ENCODE data around the gene KCNJ15. TPM values are rescaled to one million over a fixed set of nuclear protein-coding genes. Genes with fewer than 3 reads are reported as not detected.
"Not testable (repeated sequence)": the region's sequence is repeated elsewhere in the genome, so short reads cannot be mapped to it uniquely, and the experiment has no call there.

The KCNJ15 gene
- total RNA-seq, 1 donor from 2014 or later: 0.13 TPM

DNA sequence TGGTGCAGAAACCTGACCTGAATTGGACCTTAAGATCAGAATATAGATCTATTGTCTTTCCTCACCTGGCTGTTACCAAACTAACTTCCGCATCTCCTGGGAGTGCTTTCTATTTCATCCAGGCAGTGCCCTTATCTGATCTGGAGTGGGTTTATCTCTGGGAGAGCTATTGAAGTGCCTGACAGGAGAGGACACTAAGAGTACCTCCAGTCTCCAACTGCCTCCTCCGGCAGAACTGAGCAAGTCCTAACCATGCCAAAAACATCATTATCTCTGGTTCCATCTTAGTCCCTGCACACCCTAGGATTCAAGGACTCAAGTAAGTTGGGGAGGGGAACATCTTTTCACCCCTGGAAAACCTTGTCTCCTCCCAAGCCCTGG, 12.4 kb upstream of the KCNJ15 start:
- DNase-seq (ENCODE audit: low read depth, low spot score): no peak

DNA sequence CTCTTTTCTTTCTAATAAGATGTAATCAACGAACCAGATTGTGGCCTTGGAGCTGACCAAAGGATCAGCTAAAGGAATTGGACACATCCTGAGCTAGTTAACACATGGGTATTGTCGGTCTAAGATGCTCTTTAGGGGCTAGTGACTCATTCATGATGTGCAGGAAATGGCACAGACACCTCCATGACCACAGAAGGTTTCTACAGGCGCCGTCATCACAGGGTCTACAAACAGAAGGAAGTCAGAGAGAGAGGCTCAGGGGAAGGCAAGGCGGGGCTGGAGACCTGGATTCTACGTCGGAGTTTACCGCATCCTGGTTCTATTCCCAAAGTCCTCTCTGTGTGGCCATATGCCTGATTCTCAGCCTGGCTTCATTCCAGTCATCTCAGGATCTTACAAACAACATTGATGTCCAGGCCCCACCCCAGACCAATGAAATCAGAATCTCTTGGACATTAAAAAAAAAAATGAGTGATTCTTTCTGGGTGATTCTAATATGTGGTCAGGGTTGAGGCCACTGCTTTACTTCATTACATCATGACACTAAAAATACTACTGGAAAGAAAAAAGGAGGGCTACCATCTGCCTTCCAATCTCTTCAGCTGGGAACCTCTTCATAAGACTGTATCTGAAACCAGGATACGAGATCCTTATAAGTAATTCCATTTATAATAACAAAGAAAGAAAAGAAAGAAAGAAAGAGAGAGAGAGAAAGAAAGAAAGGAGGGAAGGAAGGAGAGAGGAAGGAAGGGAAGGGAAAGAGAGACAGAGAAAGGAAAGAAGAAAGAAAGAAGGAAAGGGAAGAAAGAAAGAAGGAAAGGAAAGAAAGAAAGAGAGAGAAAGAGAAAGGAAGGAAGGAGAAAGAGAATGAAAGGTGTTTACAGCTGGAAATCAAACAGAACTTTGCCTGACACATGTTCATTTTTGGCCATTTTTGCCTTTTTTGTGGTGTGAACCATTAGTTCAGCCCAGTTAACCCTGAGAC, 11.6 kb upstream of the KCNJ15 start:
- DNase-seq (ENCODE audit: low read depth, low spot score): no peak

DNA sequence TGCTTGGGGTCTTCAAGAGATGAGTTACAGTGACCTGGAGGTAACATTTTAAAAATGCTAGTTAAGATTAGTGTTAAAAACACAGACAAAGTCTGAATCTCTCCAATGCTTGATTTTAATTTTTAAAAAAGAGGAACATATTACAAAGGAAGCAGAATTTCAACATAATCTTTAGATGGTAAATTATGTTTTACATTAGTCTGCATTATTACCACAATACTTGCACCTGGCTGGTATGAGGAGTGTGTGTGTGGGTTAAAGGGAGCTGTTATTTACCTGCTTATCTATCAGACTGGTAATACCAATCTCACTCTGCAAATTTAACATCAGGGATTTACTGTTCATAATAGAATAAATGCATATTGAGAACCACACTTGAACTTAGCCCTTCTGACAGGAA, 10.3 kb upstream of the KCNJ15 start:
- DNase-seq (ENCODE audit: low read depth, low spot score): no peak

DNA sequence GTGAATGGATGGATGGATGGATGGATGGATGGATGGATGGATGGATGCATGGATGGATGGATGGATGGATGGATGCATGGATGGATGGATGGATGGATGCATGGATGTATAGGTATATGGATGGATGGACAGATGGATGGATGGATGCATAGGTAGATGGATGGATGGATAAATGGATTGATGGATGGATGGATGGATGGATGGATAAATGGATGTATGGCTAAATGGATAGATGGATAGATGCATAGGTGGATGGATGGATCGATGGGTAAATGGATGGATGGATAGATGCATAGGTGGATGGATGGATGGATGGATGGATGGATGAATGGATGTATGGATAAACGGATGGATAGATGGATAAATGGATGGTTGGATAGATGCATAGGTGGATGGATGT, 9.7 kb upstream of the KCNJ15 start:
- not testable (repeated sequence) for DNase-seq (ENCODE audit: low read depth, low spot score)

DNA sequence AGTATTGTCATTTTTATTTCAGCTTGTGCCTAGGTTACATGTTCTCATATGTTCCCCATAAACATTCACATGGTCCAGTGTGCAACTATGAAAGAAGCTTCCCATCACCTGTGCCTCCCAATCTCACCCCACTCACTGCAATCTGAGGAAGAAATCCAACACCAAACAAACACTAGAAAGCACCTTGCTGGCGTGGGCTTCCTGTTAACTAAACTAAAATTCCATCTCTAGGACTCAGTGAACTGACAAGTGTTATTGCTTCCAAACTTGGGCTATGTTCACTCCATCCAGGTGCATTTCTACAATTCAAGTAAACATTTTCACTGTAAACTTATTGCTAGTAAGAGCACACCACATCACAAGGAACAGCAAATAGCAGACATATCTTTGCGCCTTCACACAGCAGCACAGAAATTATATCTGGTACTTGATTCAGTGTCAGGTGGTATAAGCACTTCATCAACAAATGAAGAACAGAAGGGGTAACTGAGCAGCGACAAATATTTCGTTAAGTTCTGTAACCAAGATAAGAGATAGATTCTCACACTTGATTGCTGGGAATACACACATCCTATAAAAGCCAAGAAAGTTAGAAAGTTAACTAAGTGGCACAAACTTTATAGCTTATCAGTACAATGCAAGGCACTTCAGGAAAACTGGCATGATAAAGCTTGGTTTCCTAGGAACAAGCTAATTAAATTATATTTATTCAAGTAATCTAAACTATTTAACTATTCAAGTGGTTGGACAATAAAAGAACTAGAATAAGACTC, 8.9 kb upstream of the KCNJ15 start:
- DNase-seq (ENCODE audit: low read depth, low spot score): no peak

DNA sequence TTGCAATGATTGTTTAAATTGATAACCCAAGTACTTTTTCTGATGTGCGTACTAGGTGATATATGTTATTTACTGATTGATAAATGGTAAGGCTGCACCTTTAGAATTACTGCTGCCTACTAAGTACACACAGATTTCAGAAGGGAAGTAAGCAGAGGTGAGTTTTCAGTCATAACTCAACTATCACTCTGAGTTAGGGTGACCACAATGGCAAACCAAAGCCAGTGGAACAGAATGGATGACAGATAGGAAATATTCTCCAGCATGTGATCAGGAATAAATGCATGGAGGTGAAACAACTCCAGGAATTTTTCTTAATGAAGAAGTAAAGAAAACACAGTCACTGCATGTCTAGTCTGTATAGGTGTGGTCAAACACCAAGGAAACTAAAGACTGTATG, 7.5 kb upstream of the KCNJ15 start:
- DNase-seq (ENCODE audit: low read depth, low spot score): no peak

DNA sequence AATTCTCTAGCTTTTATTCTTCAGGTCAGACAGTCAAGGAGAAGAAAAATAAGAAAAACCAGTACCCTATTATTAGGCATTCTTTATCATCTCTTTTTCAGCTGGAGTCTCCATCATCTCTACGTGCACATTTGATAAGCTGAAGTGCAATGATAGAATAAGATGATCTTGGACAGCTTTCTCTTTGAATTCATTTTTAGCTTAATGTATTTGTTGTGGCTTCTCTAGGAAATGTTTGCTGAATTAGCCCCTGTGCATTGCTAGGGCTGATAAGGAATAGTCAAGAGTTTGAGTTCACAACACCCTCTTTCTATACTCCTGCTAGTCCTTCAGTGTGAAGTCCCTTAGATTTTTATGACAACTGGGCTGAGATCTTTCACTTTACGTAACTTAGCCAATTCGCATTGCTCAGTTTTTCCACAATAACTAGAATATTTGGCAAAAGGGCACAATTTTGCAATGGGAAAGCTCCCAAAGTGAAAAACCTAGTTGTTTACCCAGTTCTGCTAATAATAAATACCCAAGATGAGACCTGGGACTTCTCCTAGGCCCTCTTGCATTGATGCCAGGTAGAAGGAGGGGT, 7.0 kb upstream of the KCNJ15 start:
- no peak for DNase-seq (ENCODE audit: low read depth, low spot score)

DNA sequence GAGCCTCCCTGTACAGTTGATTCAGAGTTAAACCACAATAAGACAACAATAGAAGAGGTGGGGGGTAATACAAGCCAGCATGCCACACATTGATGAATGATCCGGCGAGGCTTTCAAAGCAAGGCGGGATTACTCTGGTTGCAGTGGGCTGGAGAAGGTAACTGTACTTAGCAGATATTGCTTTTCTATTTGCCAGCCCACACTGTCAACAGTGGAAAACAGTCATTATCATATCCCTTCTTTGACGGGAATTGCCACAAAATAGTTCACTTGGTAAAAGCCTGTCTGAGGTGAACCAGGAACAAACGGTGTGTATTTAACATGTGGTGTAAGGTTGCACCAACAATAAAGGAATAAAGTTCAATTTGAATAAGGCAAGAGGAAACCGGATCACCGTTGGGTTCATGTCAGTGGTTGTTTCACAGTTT, 5.8 kb upstream of the KCNJ15 start:
- no peak for DNase-seq (ENCODE audit: low read depth, low spot score)

DNA sequence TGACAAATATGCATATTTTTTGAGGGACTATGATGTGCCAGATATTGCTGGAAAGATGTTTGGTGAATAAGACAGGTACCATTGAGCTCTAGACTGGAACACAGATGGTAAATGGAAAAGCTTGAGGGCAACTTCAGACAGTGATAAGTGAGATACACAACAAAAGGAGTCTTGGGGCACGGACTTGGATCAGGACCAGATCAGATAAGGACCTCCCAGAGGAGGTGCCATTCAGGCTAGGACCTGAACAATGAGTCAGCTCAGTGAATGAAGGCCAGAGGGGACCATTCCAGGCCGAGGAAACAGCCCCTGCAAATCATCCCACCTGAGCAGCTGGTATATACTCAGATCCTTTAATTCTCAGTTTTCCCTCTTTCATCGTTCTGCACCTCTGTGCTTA, 1.8 kb upstream of the KCNJ15 start:
- no peak for DNase-seq (ENCODE audit: low read depth, low spot score)

DNA sequence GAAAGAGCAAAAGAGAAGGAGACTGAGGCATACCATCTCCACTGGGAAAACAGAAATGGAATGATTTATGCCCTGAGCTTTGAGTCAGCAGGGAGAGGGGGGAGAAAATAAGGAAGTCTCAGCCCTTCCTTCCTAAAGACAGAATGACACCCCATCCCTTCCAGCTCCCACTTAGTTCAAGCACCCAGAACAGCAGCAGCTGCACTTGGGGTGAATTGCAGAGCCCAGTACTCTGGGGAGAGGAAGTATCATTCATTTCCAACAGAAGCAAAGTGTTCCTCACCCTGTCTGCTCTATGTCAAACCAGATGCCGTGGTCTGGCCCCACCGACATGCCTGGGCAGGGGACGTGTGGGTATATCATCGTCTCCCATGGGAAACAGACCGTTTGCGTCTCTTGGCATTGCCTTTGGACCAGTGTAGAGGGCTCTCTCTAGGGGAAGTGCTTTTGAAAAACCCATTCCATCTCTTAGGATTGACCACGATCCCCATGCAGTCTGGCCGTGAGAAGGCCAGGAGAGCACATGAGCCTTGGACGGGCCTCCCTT, 1.1 kb upstream of the KCNJ15 start:
- DNase-seq (ENCODE audit: low read depth, low spot score): no peak

DNA sequence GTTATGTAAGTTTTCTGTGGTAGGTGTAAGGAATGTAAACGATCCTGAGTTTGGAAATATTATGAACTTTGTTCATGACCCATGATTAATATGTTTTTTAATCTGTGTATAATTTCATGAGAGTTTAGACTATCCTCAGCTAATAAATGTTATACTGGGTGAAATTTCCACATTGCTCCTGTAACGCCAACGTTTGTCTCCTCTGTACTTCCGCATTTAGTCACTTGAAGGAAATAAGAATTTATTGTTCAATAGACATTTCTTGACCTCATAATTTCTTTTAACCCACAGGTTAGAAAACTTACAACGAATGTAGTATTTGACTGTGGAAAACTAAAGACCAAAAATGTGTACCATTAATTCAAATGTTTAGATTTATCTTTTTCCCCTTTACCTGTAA, 876 bp downstream of the KCNJ15 start:
- DNase-seq (ENCODE audit: low read depth, low spot score): no peak

DNA sequence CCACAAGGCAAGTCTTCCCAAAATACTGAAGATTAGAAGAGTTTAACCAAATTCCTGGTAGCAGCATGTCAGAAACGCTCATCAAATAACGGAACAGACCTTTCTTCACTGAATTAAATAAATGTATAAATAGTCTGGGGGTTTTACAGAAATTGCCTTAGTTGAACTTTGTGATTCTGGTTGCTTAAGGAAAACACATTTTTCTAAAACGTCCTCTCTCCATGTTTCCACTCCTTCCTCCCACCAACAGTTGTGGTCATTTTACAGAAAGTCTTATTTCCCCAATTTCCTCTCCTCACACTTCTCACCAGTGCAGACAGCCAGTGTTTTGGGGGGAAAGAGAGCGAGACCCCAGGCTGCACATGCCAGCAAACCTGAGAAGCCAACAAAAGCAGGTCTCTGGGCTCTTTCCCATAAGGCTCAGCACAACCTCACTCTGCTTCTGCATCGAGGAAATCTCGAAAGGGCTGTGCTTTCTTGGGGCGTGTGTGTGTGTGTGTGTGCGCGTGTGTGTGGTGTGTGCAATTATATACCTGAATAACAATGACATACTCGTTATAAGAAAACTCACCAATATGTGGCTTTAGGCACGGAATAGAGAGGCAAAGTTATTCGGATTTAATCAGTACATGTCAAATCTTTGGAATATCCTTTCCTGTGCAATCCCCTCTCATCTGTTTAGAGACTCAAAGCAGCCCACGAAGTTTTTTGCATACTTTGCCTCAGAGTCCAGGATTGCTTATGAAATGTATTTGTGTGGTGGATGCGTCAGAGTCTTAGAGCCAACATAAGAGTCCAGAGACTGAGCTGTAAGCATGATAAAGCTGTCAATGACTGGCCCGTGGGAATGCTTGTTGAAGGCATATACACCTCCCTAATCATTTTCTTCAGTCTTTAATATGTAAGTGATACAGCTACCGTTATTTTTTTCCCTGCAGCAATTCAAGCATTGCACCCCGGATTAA, 2.0 kb downstream of the KCNJ15 start:
- no peak for DNase-seq (ENCODE audit: low read depth, low spot score)

DNA sequence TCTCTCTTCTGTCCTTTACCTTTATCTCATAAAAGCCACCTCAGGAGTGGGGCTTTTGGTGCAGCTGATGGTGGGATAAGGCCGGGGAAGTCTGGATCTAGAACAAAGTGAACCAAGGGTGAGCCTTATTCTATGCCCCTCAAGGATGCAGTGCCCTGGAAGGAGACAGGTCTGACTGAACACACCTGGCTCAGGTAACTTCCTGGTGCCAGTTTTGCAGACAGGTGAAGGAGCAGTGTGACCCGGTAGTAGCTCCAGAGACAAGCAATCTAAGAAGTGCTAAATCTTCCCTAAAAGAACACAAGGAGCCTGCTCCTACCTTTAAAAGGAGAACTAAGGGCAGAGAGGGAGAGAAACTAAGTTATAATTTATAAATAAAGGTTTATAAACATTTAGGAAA, 2.9 kb downstream of the KCNJ15 start:
- no peak for DNase-seq (ENCODE audit: low read depth, low spot score)

DNA sequence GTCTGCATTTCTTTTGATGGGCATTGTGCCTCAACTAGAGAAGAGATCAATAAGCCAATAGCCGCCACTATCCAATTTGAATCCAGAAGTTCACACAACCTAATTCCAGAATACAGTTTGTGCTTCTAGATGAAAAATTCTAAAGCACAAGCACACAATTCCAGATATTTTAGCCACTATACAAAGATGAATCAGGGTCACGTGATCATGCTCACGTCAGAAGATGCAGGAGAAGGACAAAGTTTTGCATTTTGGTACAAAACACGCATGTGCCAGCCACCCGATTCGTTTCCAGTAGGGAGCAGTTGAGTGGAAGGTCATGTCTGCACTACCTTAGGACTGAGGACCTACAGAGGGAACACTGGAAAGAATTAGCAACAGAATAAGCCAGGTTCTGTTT, 3.6 kb downstream of the KCNJ15 start:
- no peak for DNase-seq (ENCODE audit: low read depth, low spot score)

DNA sequence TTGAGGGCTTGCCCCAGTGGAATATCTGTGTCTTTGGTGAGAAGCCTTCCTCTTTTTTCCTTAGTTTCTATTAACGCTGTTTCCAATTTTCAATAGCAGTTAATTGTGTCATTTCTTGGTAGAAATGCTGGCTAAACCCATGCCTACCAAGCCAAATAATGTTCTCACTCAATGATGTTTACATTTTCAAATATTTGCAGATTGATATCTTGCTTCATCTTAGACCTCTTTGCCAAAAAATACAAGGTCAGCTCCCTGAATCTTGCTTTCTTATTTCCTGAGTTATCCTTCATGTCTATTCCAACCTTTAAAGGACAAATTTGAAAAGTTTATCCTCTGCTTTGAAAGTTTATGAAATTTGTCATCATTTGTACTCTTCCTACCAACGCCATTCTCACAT, 5.1 kb downstream of the KCNJ15 start:
- DNase-seq (ENCODE audit: low read depth, low spot score): no peak

DNA sequence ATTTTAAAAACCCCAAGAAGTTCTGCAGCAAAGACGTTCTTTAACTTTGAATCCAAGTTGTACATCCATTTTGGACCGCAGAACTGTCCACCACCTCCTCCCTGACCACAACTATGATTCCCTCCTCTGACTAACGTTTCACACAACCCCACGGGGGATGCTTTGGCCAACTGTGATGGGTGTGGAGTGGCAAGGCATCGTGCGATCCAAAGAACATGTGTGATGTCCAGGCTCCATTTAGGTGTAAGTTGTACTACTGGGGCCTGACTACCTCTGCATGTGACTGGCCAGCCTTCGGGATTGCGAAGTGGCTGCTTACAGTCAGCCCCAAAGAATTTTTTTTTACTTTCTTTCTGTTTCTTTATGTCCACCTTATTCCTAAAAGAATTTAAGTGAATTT, 6.7 kb downstream of the KCNJ15 start:
- no peak for DNase-seq (ENCODE audit: low read depth, low spot score)

DNA sequence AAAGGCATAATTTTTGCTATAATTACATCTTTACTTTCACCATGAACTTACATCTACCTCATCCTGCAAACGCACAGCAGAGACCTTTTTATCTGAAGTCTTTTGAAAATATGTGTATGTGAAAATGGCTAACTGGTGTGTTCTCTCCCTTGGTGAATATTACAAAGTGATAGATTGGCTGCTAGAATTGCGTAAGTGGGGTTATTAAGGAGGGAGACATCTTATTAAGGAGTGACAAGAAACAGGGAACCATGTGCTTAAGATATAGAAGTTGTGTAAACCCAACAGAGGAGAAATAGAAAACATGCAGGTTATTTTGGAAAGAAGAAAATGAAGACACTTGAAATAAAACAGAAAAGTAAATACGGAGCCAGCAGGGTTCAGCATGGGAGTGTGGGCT, 7.8 kb downstream of the KCNJ15 start:
- no peak for DNase-seq (ENCODE audit: low read depth, low spot score)

DNA sequence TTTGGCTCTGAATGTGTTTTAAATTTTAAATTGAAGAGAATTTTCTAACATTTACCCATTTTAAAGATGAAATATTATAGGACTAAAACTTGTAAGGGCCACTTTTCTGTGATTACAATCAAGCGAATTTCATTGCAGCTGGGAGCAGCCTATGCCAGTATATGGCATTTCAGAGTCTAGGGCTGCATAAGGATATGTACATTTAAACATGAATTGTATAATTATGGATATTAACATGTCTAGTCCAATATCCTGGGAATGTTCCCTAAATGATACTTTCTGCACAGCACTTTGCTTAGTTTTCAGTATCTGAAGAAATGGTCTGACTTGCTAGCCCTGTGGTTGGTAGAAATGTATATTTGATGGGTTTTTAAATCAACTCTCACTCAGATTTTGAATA, 8.4 kb downstream of the KCNJ15 start:
- DNase-seq (ENCODE audit: low read depth, low spot score): no peak

DNA sequence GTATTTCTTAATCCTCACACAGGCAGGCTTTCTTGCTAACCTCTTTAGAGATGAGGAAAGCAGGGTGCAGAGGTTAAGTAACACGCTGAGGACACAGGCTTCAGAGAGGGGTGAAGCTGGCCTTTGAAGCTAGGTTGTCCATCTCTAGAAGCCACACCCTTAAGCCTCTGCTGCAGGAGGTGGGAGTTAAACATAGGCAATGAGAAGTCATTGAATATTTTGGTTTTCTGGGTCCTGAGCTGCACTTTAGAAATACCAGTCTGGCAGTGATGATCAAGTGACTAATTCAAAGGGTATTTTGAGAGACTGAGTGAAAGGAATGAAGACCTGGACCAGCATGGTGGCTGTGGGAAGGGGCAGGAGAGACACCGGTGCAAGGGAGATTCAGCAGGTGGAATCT, 9.9 kb downstream of the KCNJ15 start:
- DNase-seq (ENCODE audit: low read depth, low spot score): no peak

DNA sequence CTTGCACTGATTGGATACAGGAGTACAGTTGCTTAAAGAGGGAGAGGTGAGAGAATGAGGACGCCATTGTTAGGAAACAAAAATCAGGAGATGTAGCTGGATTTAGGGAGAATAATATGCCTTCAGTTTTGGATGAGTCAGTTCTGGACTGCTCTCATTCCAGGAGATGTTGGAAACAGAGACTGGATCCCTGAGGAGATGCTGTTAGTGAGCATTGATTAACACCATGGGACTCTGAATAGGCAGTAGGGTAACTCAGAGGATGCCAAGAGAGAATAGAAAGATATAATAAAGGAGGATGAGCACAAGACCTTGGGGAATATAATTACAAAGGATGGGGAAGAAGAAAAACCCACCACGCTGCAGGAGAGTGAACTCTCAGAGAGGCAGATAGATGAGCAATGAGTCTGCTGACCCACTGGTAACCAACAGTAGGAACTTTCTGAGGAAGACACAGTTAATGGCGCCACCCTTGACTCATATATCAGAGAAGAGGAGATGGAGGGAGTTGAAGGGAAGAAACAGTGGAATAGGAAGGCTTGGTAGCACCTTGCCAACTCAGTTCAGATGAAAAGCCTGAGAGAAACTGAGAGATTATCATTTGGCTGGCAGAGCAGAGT, 10.5 kb downstream of the KCNJ15 start:
- no peak for DNase-seq (ENCODE audit: low read depth, low spot score)
